ENCODE data around the gene MBD3.

The MBD3 gene

GRCh38 chr19:1633269-1633826, 40.7 kb upstream of the MBD3 start:
- H3K36me3 ChIP-seq, result peaks cover 13 to 76% (median 50%) of the 10 kb centered on the region in 3 donors
- TF ChIP-seq, protein P1, sequence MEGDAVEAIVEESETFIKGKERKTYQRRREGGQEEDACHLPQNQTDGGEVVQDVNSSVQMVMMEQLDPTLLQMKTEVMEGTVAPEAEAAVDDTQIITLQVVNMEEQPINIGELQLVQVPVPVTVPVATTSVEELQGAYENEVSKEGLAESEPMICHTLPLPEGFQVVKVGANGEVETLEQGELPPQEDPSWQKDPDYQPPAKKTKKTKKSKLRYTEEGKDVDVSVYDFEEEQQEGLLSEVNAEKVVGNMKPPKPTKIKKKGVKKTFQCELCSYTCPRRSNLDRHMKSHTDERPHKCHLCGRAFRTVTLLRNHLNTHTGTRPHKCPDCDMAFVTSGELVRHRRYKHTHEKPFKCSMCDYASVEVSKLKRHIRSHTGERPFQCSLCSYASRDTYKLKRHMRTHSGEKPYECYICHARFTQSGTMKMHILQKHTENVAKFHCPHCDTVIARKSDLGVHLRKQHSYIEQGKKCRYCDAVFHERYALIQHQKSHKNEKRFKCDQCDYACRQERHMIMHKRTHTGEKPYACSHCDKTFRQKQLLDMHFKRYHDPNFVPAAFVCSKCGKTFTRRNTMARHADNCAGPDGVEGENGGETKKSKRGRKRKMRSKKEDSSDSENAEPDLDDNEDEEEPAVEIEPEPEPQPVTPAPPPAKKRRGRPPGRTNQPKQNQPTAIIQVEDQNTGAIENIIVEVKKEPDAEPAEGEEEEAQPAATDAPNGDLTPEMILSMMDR (IDR thresholded peaks at IDR 0.05), result no peak
- no peak overlapping the region for H3K27ac ChIP-seq
- no peak overlapping the region for H3K4me3 ChIP-seq
- no peaks in the 10 kb centered on the region for H3K4me1 ChIP-seq
- intact Hi-C loops (cut with DNase I; ENCODE audit: low total_unique reads), result loop anchor here (5.0 kb wide), 1 partner anchor 39 kb away; no protein-coding TSS in a partner anchor
- no peaks in the 10 kb centered on the region for H3K27me3 ChIP-seq
- H3K9me3 ChIP-seq, result no peaks in the 10 kb centered on the region
- DNase-seq, result no peak

DNA sequence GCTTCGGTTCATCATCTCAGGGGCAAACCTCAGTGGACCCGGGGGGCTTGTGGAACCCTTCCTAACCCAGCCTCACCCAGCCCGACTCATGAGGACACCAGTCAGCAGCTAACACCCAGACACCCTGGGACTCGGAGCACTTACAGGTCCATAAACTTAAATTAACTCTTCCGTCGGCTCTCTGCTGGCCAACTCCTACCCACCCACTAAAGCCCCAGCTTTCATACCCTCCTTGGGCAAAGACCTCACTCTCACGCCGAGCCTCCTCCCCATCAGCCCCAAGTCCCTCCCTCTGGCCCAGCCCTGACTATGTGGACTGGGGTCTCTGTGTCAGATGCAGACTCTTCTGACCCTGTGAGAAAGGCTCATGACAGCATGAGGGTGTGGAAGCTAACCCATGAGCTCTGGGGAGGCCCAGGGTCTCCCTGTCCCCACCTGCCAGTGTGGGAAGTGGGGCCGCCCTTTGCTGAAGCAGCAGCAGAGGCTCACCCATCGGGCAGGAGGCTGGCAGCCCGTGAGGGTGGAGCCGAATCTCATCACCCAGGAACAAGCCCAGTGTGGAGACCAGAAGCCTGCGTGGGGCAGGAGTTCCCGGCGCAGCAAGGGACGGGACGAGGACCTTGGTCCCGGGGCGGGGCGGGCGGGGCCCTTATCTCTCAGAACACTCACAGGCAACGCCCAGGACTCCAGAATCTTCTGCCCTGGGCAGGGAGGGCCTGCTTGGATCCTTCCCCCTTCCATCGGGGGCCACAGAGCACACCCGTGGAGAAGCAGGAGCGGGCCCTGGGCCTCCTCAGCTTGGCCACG, 40.0 kb upstream of the MBD3 start:
- Histone ChIP-seq H3K36me3 (peaks cover 12 to 76% (median 49%) of the 10 kb centered on the region in 3 donors), H3K9me3 (no peaks in the 10 kb centered on the region), H3K4me1 (no peaks in the 10 kb centered on the region), H3K27me3 (no peaks in the 10 kb centered on the region), H3K4me3 (no peak overlapping the region), H3K27ac (no peak overlapping the region)
- TF ChIP-seq, protein P1 (IDR thresholded peaks at IDR 0.05), result no peak
- intact Hi-C loops (cut with DNase I; ENCODE audit: low total_unique reads), result loop anchor here (5.0 kb wide), 1 partner anchor 40 kb away; no protein-coding TSS in a partner anchor
- DNase-seq, result no peak

- Histone ChIP-seq H3K9me3 (no peaks in the 10 kb centered on the region), H3K4me3 (no peak overlapping the region), H3K27ac (no peak overlapping the region), H3K4me1 (no peaks in the 10 kb centered on the region), H3K36me3 (peaks cover 12 to 79% (median 47%) of the 10 kb centered on the region in 3 donors), H3K27me3 (no peaks in the 10 kb centered on the region)
- intact Hi-C loops (cut with DNase I; ENCODE audit: low total_unique reads), result loop anchor here (5.0 kb wide), 1 partner anchor 41 kb away; no protein-coding TSS in a partner anchor
- TF ChIP-seq, protein P1 (IDR thresholded peaks at IDR 0.05), result no peak
- no peak for DNase-seq
These were observed 39.0 kb upstream of the MBD3 start for GRCh38 chr19:1631557-1632100.

DNA sequence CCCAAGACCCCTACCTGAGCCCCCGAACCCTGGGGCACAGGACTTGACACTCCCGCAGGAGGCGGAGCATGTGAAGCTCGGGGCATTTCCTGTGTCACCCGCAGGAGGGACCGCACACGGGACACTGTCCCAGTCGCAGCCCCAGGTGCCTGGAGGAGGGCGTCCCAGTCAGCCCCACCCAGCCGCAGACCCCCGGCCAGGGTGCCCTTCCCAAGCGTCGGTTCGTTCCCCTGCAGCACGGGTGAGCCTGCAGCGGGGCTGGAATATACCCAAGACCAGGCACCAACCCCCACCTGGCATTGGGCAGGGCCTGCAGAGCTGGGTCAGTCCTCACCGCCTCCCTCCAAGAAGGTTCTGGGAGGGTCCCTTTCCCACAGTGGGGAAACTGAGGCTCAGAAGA, 38.1 kb upstream of the MBD3 start:
- peaks cover 12 to 79% (median 38%) of the 10 kb centered on the region in 3 donors for H3K36me3 ChIP-seq
- no peak for DNase-seq
- TF ChIP-seq, protein P1 (IDR thresholded peaks at IDR 0.05), result no peak

GRCh38 chr19:1630012-1630411, 37.3 kb upstream of the MBD3 start:
- H3K4me3 ChIP-seq, result no peak overlapping the region

More for the DNA sequence above, 38.1 kb upstream of the MBD3 start:
- intact Hi-C loops (cut with DNase I; ENCODE audit: low total_unique reads), result loop anchor here (5.0 kb wide), 1 partner anchor 41 kb away; no protein-coding TSS in a partner anchor
- H3K27ac ChIP-seq, result no peak overlapping the region
- H3K27me3 ChIP-seq, result no peaks in the 10 kb centered on the region
- no peaks in the 10 kb centered on the region for H3K4me1 ChIP-seq
- H3K9me3 ChIP-seq, result no peaks in the 10 kb centered on the region
- no peak overlapping the region for H3K4me3 ChIP-seq

More at GRCh38 chr19:1630012-1630411, 37.3 kb upstream of the MBD3 start:
- no peaks in the 10 kb centered on the region for H3K4me1 ChIP-seq
- peaks cover 12 to 84% (median 38%) of the 10 kb centered on the region in 3 donors for H3K36me3 ChIP-seq
- intact Hi-C loops (cut with DNase I; ENCODE audit: low total_unique reads), result loop anchor here (5.0 kb wide), 1 partner anchor 42 kb away; no protein-coding TSS in a partner anchor
- no peaks in the 10 kb centered on the region for H3K27me3 ChIP-seq
- H3K9me3 ChIP-seq, result no peaks in the 10 kb centered on the region
- H3K27ac ChIP-seq, result no peak overlapping the region
- no peak for DNase-seq
- TF ChIP-seq, protein P1 (IDR thresholded peaks at IDR 0.05), result no peak

Data from tibial artery (tissue), 4 donors.